GM21360 (cell line): ENCODE results near the gene DNAJB12.
"Not testable (repeated sequence)": the region's sequence is repeated elsewhere in the genome, so short reads cannot be mapped to it uniquely, and the experiment has no call there.

Experiments
- ATAC-seq: cut with Tn5 transposase; IDR thresholded peaks from one replicate; pipeline ENCODE4 v1.9.1; 2021; ENCODE audit warnings: mild to moderate bottlenecking, moderate library complexity; ENCODE audit not compliant: unreplicated experiment

Gene DNAJB12

DNA sequence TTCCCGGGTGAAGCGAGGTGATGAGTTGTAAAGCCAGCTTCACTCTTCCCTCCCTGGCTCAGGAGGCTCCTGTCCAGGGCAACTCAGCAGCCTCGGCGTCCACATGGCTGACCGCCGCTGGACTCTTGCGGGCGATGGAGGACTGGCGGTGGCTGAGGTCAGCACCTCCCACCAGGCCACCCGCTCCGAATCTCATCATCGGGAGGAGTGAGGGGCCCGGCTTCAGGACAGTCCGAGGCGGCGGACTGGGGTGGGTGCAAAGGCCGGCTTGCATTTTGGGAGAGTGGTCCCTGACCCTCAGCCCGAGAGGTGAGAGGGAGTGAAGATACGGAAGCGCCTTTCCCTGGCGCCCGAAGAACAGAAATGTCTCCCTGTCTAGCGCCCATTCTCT lies 759 bp downstream of the DNAJB12 start:
- ATAC-seq, result peak; percentile 7

DNA sequence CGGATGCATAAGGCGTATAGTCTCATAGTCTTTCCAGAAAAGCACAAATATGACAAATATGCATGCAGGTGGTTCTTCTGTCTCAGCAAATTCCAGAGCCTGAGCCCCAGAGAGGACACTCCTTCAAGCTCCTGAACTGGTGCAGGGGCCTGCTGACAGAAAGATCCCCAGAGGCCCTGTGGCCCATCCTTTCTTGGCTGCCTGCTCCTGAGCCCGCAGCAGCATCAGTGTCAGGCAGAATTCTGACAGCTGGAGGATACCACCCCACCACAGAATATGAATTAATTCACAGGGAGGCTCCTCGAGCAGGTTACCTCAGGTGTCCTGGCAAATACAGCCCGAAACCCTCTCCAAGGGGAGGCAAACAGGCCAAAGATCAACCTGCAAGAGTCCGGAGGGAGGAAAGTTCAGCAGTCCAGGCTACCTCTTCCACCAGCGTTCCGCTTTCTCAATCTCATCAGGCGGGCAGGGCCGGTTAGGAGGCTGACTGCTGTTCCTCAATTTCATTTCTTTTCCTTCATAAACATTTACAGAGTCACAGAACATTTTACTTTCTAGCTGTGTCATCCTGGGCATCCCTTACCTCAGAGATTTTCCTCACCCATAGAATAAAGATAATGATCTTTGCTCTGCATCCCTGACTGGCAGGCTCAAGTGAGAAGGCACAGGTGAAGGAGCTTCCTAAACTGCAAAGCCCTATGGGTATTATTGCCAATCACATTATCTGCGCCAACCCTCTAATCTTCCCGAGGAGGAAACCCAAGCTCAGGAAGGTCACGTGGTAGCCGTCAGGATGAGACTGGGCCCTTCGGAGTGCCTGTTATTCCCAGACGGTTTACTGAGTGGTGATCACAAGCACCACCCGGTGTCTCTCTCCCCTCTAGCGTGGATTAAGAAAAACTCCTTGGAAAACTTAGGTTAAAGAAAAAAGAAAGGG lies 1.4 kb downstream of the DNAJB12 start:
- ATAC-seq, result no peak

DNA sequence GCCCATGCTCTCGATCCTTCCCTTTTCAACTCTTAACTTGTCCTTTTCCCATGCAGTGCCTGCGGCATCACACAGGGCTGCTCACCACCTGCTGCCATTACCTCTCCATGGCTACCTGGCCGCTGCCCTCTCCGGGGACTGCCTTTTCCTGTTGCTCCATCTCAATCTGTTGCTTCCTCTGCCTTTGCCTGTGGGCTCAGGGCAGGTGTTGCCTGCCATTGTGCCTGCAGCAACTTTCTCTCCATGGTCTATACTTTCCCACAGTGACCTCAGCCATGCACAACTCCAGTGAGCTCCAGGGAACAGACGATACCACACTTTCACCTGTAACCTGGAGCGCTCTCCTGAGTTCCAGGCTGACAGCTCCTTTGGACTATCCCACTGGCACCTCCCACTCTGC lies 3.2 kb downstream of the DNAJB12 start:
- ATAC-seq, result no peak

DNA sequence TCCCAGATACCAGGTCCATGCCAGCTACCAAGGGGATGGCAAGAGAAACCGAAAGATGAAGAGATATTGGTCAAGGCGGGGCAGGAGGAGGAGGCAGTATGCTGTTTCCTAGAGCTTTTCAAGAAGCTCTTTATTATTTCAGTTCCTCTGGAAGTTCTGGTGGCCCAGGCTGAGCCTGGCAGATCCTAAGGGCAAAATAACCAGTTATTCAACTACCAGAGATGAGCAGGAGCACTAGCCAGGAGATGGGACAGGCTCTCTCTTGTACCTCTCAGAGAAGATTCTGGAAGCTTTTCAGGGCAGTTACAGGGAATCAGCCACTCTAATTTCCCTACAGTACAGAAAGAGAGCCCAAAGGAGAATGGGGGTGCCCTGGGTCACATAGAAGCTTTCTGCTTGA lies 5.3 kb downstream of the DNAJB12 start:
- ATAC-seq, result no peak

DNA sequence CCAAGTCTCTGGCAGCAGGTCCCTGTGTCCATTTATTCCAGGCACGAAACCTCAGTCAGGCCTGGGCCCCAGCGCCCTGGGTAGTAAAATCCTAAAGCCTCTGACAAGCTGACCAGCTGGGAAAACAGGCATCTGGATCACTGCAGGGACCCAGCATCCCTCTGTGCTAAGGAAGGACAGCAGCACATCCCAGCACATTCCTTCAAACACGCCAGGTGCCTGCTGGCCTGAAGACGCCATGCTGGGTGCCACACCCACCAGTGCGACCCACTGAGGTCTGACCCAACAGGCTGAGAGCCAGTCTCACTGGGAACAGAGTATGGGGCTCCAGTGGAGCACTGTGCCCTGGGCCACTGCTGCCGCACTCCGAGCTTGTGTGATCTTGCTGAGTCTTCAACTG lies 6.4 kb downstream of the DNAJB12 start:
- ATAC-seq, result no peak

DNA sequence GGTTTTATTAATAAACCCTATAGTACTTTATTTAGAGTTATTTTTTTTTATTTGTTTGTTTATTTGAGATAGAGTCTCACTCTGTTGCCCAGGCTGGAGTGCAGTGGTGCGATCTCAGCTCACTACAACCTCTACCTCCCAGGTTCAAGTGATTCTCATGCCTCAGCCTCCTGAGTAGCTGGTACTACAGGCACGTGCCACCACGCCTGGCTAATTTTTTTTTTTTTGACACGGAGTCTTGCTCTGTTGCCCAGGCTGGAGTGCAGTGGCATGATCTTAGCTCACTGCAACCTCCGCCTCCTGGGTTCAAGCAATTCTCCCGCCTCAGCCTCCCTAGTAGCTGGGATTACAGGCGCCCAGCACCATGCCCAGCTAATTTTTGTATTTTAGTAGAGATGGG lies 8.6 kb downstream of the DNAJB12 start:
- not testable (repeated sequence) for ATAC-seq

DNA sequence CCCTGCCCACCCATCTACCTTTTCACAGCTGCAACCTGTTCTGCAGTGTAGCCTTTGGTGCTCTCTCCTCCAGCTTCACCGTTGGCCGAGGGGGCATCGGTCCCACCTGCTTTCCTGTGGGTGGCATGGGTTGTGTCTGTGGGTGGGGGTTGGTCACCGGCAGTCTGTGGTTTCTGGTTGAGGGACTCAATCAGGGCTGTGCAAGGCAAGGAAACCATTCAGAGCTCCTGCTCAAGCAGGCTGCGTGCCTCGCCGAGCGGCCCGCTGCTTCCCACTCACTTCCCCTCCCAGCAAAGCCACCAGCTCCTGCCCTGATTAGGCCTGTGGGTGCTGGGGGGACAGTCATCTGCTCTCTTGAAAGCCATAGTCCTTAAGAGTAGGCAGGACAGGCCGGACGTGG lies 9.8 kb downstream of the DNAJB12 start:
- ATAC-seq, result no peak

DNA sequence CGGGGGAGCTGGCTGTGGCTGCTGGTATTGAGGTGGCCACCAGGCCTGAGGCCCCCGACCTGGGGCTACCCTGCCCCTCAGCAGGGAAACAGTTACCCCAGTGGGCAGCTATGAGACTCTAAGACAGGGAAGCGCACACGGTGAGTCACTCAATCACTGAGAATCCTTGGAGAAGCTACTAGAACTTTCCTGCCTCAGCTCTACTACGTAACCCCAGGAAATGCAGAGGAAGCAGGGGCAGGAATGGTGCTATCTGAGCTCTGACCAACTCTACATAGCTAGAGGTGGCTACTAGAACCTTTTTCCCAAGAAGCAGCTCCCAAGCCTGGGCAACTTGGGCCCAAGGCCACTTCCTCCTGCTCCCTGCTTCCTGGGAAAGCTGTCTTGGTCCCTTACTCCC lies 11.8 kb downstream of the DNAJB12 start:
- no peak for ATAC-seq

DNA sequence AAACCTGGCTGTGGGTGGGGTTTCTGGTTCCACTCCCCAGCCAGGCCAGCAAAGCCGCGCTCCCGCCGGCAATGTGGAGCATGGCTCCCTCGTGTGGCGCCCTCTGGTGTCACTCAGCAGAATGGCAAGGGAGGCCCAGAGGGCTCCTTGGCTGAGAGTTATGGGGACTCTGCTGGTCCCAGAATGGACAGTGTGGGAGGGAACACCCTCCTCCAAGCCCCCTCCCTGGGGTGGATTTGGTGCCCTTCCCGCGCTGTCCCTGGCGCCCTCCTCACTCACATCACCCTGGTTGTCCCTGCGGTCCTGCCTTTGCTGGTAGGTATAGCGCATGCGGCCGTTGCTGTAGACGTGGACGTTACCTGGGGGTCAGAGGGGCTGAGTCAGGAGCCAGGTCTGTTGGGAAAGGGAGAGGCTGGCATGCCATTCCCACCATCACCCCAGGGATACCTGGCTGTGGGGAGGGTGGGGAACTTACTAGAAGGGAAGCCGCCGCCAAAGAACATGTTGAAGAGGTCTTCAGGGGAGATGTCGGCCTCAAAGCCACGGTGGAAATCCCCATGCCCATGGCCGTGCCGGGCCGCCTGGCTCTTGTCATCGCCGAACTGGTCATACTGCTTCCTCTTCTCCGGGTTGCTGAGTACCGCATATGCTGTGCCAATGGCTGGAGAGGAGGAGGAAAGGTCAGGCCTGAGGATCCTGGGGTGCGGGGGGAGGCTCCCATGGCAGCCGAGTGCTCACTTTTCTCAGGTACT lies 14.0 kb downstream of the DNAJB12 start:
- ATAC-seq, result no peak

DNA sequence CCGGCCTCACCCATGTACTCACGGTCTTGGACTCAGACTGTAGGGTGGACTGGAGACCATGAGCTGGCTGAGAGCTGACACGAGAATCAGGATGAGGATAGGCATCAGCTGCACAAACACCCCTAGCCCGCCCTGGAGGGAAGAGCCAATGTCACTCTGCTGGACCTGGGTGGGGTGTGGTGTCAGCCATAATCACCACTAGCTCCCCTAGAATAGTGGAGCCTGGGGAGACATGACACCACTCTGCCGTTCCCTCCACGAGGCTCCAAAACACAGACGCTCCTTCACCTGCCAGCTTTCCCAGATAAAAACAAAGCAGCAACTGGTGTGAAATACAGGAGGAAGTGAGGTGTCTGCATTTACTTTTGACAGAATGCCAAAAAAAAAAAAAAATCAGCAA lies 16.5 kb downstream of the DNAJB12 start:
- no peak for ATAC-seq

DNA sequence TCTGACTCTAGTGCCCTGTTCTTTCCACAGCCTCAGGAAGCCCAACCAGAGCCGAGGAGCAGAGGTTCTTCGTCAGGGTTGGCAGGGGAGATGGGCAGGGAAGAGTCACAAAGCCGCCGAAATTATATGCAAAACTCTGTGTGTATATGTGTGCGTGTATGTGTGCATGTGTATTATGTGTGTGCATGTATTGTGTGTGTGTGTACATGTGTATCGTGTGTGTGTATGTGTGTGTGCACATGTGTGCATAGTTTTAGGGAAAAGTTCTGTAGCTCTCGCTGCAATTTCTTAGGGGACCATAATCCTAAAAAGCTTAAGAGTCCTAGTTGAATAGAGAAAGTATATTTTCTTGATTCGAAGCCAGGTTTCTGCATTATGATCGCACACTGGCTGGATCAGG lies 17.0 kb downstream of the DNAJB12 start:
- ATAC-seq, result no peak

DNA sequence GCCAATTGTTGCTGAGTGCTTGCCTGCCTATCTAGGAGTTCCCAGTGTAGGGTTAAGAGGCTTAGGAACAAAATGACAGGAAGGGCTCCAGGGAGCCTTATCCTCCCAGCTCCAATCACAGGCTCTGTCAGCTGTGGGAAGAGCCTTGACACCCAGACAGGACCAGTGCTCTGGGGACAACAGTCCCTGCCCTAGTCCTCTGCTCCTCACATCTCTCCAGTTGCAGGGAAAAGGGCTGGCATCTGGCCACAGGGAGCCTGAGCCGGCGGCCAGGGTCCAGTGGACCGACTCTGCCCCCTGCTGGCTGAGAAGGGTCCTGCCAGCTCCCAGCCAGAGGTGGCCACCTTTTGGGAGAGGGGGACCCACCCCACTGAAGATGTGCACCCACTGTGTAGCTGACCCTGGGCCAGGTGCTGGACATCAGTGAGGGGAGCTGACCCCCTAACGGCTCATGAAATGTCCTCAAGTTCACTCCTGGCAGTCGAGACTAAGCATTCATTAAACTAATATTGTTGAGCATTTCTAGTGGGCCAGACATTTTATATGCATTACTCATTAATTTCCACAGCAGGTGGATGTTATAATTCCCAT lies 17.6 kb downstream of the DNAJB12 start:
- ATAC-seq, result no peak

DNA sequence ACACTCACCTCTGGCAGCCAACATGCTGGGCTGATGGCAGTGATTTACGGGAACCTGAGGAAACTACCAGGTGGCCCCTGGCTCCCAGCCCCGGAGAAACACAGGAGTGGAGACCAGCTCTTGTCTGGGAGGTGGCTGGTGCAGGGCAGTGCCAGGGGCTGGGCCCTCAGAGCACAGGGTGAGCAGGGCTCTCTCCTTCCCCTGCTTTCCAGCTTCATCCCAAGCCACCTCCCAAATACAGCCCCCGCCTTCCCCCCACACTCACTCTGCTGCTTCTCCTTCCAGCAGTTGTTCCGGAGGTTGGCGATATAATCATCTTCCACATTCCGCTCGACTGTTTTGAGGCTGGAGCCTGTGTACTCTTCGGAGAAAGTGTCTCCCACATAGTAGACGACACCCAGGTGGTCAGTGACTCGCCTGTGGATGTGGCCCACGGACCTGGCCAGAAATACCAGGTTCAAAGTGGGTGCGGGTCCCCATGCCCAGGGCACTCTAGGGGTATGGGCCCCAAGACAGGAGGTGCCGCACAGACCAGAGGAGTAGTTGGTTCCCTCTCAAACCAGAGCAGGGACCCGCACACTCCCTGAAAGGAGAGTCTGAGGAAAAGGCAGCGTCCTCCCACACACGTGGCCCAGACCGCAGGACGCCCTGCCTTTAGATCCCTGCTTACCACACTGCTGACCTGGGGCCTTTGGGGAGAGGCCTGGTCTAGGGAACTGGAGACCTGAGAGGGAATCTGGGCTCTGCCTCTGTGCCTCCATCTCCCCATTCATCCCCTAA lies 18.3 kb downstream of the DNAJB12 start:
- ATAC-seq, result no peak

DNA sequence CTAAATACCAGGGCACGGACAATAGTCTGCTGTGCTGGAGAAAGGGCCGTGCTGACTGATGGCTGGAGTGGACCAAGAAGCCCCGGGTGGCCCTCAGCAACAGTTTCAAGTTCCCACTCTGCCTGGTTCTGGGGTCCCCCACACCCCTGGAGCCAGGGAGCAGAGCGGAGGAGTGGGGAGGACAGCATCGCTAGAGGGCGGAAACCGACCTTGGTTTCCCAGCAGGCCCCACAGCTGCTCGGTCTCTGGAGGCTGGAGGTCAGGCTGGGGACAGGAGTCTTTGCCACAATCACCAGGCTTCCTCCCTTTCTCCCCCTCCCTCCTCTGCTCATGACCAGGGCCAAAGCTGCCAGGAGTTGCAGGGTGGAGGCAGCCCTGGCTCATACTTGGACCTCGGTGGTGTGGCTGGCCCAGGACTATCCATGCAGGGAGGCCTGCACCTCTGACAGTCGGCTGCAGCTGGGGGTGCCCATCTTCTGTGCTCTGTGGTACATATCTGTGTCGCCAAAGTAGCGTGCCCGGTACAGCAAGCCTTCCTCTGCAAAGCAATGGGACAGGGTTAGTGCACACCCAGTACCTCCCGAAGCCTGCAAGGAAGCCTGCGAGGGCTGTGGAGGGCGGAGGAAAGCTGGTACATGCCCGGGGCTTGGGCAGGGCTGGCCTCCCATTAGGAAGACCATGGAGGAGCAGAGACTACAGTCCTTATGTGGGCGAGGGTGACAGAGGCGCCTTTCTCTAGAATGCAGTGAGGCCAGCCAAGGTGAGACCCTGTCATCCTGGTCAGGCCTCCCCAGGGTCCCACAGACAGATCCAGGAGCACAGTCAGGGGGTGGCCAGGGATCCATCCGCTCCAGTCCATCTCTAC lies 19.1 kb downstream of the DNAJB12 start:
- ATAC-seq, result peak; percentile 31

DNA sequence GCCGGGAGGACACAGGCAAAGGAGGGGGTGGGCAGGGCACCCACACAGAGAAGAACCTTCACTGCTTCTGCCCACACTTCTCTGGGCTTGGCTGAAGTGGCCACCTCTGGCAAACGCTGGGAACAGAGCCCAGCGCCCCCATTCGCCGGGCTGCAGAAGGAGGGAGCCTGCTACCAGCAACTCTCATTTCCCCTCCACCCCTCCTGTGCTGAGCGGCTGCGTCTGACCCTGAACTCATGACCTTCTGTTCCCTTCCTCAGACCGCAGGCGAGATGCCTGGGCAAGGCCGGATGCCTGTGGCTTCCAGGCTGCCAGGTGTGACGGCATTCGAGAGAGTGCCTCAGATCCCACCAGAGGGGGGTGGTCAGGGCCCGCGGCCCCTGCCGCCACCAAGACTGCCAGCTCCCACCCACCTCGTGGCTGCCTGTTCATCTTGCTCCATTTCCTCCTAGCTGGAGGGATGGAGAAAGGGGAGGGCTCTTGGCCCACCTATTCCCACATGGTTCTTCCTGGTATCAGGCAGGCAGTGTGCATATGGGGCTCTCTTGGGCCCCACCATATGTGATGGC lies 19.8 kb downstream of the DNAJB12 start:
- ATAC-seq, result peak; percentile 47

DNA sequence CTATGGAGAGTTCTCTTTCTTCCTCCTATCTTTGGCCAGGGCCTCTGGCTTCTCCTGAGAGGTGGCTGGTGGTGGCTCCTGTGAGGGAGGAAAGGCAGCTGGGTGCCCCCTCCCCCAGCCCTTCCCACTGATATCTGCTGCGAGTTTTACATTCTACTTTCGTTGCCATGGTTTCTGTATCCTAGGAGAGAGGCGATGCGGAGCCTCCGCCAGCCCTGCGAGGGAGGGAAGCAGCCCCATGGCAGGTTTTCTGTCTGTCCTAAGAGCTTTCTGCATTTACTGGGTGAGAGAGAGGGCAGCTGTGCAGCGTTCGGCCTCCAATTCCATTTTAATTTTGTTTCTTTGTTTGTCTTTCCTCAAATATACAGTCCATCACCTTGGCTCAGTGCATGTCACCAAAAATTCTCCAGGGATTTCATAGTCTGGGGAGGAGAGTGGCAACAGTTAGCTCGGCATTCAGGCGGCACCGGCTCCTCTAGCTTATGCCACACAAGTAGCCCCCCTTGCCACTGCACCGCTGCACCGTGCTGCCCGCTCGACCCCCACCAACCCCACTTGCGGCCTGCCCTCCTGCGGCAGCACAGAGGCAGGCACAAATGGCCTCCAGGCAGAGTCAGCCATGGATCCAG lies 20.4 kb downstream of the DNAJB12 start:
- peak; percentile 2 for ATAC-seq

DNA sequence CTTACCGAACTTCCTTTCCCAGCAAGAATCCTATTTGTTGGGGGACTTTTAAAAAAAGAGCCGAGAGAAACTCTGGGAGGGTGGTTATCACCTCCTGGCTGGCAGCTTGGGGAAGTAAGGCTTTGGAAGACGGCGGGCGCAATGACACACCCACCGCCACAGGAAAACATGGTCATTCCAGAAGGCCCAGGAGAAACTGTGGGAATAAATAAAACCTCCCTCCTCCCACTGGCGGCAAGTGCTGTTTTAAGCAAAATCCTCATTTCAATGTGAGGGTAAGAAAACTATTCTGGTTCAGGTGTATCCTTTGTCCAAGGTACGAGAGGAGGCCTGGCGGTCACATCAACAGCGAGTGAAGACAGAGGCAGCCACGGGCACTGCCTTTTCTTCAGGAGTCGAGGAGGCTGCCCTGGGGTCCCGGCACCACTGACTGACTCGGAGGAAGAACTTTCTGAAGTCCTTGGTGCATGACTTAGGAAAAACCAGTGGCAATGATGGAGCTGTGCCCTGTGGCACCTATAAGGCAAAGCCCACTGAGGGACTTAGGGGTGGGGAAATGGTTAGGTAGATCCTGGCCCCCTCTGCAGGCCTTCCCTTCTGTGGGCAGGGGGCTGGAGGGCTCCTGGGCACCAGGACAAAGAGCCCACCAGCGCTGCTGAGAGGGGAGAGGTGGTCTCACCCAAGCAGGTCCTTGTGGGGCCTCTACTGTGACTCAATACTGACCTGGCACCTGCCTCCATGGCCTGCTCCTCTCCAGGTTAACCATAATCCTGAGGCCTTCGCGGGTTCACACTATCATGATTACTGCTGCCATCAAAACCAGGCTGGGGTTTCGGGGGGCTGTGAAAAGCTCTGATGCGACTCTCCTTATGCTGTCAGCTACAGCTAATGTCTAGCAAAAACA lies 21.4 kb downstream of the DNAJB12 start:
- no peak for ATAC-seq

DNA sequence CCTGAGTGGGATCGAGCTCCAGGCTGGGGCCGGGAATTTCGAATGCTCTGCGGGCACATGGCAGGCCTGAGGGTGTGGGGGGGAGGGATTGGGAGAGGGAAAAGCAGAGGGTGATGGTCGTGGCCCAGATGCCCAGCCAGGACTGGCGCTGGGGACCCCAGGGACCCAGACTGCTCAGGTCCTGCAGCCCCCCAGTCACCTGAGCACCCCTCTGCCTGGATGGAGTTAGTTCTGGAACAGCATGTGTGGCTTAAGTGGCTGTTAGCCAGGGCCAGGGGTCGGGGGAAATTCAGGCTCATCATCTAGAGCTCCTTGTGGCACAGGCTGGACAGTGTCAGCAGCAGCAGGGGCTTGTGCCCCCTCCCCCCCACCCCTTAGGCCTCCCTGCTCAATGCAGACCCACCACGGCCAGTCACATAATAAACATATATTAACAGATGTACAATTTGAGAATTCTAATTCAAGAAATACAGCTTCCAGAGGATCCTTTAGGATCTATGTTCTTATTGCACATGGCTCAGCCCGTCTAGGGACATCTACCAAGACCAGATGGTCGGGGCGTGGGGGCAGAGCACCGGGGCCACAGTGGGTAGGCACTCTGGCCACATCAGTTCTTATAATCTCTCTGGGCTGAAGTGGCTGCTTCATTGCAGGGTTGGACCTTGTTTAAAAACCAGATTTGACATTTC lies 22.2 kb downstream of the DNAJB12 start:
- ATAC-seq, result no peak
